Measurements from ENCODE around the gene CRY1. TPM values are rescaled to one million over a fixed set of nuclear protein-coding genes. Genes with fewer than 3 reads are reported as not detected.

The CRY1 gene
- total RNA-seq, 1 donor from 2014 or later: 10.8 TPM

DNA sequence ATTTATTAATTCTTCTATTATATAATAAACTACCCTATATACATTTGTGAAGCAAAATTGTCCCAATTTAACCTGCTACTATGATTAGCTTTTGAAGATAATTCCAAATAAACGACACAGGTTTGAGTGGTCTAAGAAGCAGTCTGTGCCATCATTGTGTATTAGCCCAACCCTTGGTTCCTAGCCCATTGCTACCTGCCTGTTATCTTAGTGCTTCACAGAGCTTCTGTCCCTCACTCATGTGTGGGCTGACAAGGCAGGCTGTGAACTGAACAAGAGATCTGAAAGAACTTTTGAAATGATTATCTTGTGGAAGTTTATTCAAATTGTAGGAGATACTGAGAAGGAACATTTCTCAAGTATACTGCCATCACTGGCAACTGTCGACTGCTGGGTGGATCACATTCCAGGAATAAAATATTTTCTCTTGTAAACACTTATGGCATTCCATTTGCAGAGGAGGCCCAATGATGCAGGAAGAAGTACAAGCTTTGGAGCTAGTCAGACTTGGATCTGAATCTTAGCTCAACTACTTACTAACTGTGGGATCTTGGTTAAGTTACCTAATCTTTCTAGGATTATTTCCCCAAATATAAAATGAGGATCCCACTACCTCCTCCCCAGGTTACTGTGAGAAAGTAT is 98.6 kb downstream of the CRY1 start:
- TF ChIP-seq, protein P1, sequence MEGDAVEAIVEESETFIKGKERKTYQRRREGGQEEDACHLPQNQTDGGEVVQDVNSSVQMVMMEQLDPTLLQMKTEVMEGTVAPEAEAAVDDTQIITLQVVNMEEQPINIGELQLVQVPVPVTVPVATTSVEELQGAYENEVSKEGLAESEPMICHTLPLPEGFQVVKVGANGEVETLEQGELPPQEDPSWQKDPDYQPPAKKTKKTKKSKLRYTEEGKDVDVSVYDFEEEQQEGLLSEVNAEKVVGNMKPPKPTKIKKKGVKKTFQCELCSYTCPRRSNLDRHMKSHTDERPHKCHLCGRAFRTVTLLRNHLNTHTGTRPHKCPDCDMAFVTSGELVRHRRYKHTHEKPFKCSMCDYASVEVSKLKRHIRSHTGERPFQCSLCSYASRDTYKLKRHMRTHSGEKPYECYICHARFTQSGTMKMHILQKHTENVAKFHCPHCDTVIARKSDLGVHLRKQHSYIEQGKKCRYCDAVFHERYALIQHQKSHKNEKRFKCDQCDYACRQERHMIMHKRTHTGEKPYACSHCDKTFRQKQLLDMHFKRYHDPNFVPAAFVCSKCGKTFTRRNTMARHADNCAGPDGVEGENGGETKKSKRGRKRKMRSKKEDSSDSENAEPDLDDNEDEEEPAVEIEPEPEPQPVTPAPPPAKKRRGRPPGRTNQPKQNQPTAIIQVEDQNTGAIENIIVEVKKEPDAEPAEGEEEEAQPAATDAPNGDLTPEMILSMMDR (IDR thresholded peaks at IDR 0.05; ENCODE audit: insufficient read depth, low read length, severe bottlenecking): no peak
- H3K36me3 ChIP-seq (ENCODE audit: control insufficient read depth, insufficient read depth, low read length): no peaks in the 10 kb centered on the region
- DNase-seq (ENCODE audit: low read depth) (no peak), FAIRE-seq (no peak)
- no peaks in the 10 kb centered on the region for H3K27me3 ChIP-seq (ENCODE audit: control insufficient read depth, insufficient read depth, low read length)
- H3K4me3 ChIP-seq (ENCODE audit: low read depth, low read length): no peak overlapping the region

DNA sequence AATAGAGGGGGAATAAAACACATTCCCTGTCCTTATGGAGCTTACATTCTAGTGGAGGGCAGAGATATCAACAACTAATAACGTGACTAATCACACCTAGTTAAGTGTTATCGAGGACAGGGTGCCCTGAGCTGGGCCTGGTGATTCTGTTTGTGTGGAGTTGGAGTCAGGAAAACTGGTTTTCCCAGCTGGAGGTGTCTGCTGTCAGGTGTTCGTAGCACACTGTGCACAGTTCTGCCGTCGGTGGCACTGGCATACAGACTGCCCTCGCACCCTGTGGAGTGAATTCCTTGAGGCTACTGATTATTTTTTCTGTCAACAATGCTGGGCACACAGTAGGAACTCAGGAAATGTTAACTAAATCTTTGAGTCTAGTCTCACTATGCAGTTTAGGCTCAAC is 105.5 kb downstream of the CRY1 start:
- Histone ChIP-seq H3K27me3 (ENCODE audit: control insufficient read depth, insufficient read depth, low read length) (no peaks in the 10 kb centered on the region), H3K36me3 (ENCODE audit: control insufficient read depth, insufficient read depth, low read length) (peaks cover 2% of the 10 kb centered on the region), H3K4me3 (ENCODE audit: low read depth, low read length) (no peak overlapping the region)
- DNase-seq (ENCODE audit: low read depth) (peak; percentile 14), FAIRE-seq (no peak)
- TF ChIP-seq, protein P1 (IDR thresholded peaks at IDR 0.05; ENCODE audit: insufficient read depth, low read length, severe bottlenecking): no peak

DNA sequence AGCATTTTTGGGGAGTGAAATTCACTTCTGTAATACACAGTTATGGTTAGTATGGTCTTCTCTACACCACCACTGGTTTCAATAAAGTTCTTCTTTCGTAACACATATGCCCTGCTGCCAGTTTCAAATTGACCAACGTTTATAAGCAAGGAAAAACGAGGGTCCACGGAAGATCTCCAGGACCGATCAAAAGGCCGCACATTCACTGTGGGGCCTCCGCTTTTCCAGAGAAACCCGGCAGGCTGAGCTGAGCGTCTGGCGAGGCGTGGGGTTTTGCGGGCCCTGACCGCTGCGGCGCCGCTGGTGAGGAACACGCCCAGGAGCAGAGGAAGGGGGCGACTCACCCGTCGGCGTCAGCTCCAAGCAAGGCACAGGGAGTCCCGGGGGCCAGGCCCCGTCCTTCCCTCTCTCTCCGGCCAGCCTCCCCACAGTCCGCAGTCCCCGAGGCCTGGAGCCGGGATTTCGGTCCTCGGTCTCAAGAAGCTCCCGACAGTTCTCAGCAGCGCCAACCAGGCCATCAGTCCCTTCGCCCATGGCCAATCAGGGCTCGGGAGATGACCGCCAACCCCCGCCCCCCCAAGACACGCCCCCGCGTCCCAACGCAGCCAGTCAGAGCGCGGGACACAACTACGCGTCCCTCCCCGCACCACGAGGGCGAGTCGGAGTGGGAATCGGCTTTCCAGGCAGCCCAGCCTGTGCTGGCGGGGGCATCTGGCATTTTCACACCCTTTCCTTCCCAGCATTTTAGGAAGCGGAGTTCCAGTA is 106.5 kb downstream of the CRY1 start, which contains the start of gene MTERF2:
MTERF2 (minus strand) TSS at position 522 of the 765 bp plus-strand sequence. CDS start 8,432 bp downstream, outside the sequence.
- no peak for FAIRE-seq
- DNase-seq (ENCODE audit: low read depth): peak; percentile 84
- Histone ChIP-seq H3K36me3 (ENCODE audit: control insufficient read depth, insufficient read depth, low read length) (peaks cover 2% of the 10 kb centered on the region), H3K27me3 (ENCODE audit: control insufficient read depth, insufficient read depth, low read length) (no peaks in the 10 kb centered on the region), H3K4me3 (ENCODE audit: low read depth, low read length) (peak within 1 kb of the TSS; percentile 75)
- TF ChIP-seq, protein P1 (IDR thresholded peaks at IDR 0.05; ENCODE audit: insufficient read depth, low read length, severe bottlenecking): no peak

DNA sequence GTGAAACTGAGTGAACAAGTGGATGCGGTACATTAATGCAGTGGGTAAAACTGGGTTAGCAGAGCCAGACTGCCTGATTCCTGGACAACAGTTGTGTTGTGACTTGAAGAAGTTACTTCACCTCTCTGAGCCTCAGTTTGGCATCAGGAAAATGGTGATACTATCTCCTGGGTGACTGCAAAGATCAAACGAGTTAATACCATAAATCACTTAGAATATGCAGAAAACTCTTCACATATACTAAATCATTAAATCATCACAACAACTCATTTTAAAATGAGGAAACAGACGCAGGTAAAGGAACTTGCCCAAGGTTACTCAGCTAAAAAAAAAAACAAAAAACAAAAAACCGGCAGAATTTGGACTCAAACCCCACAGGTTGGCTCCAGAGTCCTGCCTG is 107.2 kb downstream of the CRY1 start:
- no peak for FAIRE-seq
- DNase-seq (ENCODE audit: low read depth): no peak
- Histone ChIP-seq H3K4me3 (ENCODE audit: low read depth, low read length) (peak overlapping the region; percentile 75), H3K36me3 (ENCODE audit: control insufficient read depth, insufficient read depth, low read length) (peaks cover 2% of the 10 kb centered on the region), H3K27me3 (ENCODE audit: control insufficient read depth, insufficient read depth, low read length) (no peaks in the 10 kb centered on the region)
- TF ChIP-seq, protein P1 (IDR thresholded peaks at IDR 0.05; ENCODE audit: insufficient read depth, low read length, severe bottlenecking): no peak

DNA sequence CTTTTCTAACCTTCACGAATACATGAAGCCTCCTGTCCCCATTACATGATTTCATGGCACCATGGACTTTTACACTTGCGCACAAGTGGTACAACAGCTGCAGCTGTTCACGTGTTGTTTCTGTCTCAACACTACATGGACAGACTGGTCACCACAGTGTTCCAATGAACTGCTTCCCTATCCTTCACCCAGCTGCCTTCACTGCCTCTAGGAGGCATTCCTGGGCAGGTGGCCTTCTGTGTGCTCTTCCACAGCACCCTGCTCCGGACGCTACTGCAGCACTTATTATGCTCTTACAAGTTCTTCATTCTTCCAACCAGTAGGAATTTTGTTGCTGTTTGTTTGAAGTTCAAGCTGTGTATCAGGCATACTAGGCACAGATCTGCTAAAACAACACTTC is 107.9 kb downstream of the CRY1 start:
- Histone ChIP-seq H3K27me3 (ENCODE audit: control insufficient read depth, insufficient read depth, low read length) (no peaks in the 10 kb centered on the region), H3K4me3 (ENCODE audit: low read depth, low read length) (no peak overlapping the region), H3K36me3 (ENCODE audit: control insufficient read depth, insufficient read depth, low read length) (peaks cover 2% of the 10 kb centered on the region)
- no peak for FAIRE-seq
- no peak for DNase-seq (ENCODE audit: low read depth)
- TF ChIP-seq, protein P1 (IDR thresholded peaks at IDR 0.05; ENCODE audit: insufficient read depth, low read length, severe bottlenecking): no peak
